K562 (cell line): ENCODE data around the gene GRIK2. TPM values are rescaled to one million over a fixed set of nuclear protein-coding genes. Genes with fewer than 3 reads are reported as not detected.

Experiments
- ATAC-seq: fragments of 200-7000 bp; cut with Tn5 transposase; 3 replicates; pipeline ENCODE4 v1.9.1; 2020; ENCODE audit warnings: moderate library complexity
- BruUV-seq: library from RNA; stranded (reverse); fragments of 400-500 nt; replicated peaks from 2 replicates; lab custom pipeline; 2021; lab: Mats Ljungman, UMichigan
- CTCF ChIA-PET: fragments of 300-600 bp; formaldehyde crosslinking; extraction: SDS; loops from one replicate; lab custom pipeline; 2021; ENCODE audit warnings: low intra/inter-chr PET ratio; lab: Yijun Ruan, JAX
- POLR2A ChIA-PET: fragments of 300-600, 350-650 bp; sonication (Branson Sonifier 250); formaldehyde crosslinking; extraction: SDS; loops from one replicate; lab custom pipeline; 2021; ENCODE audit warnings: antibody characterized with exemption, inconsistent platforms; lab: Yijun Ruan, JAX
- DNase-seq, 4 experiments: peaks; one replicate each; pipeline versions ENCODE4 v3.0.0 to v3.0.0-alpha.2; 2011 to 2018; ENCODE audit warnings: low spot score in 3 of 4, mixed read lengths in 3 of 4; ENCODE audit errors: extremely low read depth in 1 of 4
- FAIRE-seq: peaks from 2 replicates; lab custom pipeline; 2011; peaks lifted over from hg19 to GRCh38; lab: Jason Lieb, UNC
- H2AFZ ChIP-seq: 2 replicates; pipeline ENCODE4 v1.6.0; 2011; ENCODE audit warnings: low read depth, low read length, control low read depth, inconsistent platforms
- H3K27ac ChIP-seq: fragments of 200-600 bp; 3 replicates; pipeline ENCODE4 v1.8.0; 2011; ENCODE audit warnings: low read depth, mild to moderate bottlenecking, control low read depth, inconsistent platforms, low read length, moderate library complexity, mixed read lengths; ENCODE audit errors: extremely low read depth
- H3K27me3 ChIP-seq, 2 experiments: fragments of 300-600 bp in 1 of 2; 2 replicates in 1 of 2; 3 replicates in 1 of 2; pipeline versions ENCODE4 v1.6.0 to v1.8.0; 2011; ENCODE audit warnings: inconsistent platforms in 2 of 2, low read length in 2 of 2, mild to moderate bottlenecking in 1 of 2, mixed read lengths in 1 of 2, moderate library complexity in 1 of 2; ENCODE audit not compliant: control insufficient read depth in 2 of 2, insufficient read depth in 2 of 2
- H3K36me3 ChIP-seq: fragments of 300-600 bp; 3 replicates; pipeline ENCODE4 v1.8.0; 2011; ENCODE audit warnings: mild to moderate bottlenecking, low read length, inconsistent platforms; ENCODE audit not compliant: control insufficient read depth, insufficient read depth
- H3K4me1 ChIP-seq, 2 experiments: fragments of 200-600 bp in 1 of 2; replicated peaks in 1 of 2; 2 replicates in 1 of 2; 3 replicates in 1 of 2; pipeline versions ENCODE4 v1.5.1 to v1.8.0; 2011; ENCODE audit warnings: inconsistent platforms in 2 of 2, low read length in 2 of 2, mild to moderate bottlenecking in 1 of 2, mixed read lengths in 1 of 2, moderate library complexity in 1 of 2; ENCODE audit not compliant: control insufficient read depth in 2 of 2, insufficient read depth in 2 of 2
- H3K4me2 ChIP-seq: 2 replicates; pipeline ENCODE4 v1.6.1; 2011; ENCODE audit warnings: low read length, control low read depth, inconsistent platforms, mixed read lengths; ENCODE audit not compliant: insufficient read depth
- H3K4me3 ChIP-seq: fragments of 200-600 bp; sonication (generic), shearing (Covaris generic); 2 replicates; pipeline ENCODE4 v1.5.1; 2016; ENCODE audit warnings: control low read depth, inconsistent platforms
- H3K79me2 ChIP-seq: fragments of 200-600 bp; 3 replicates; pipeline ENCODE4 v1.8.0; 2011; ENCODE audit warnings: low read length, inconsistent platforms; ENCODE audit not compliant: control insufficient read depth, insufficient read depth
- H3K9ac ChIP-seq, 2 experiments: 2 replicates each; pipeline versions ENCODE4 v1.6.0 to v1.6.1; 2011; ENCODE audit warnings: low read depth in 2 of 2, low read length in 2 of 2, control low read depth in 1 of 2, inconsistent platforms in 1 of 2, mild to moderate bottlenecking in 1 of 2, mixed read lengths in 1 of 2; ENCODE audit not compliant: insufficient read depth in 1 of 2
- H3K9me1 ChIP-seq: one replicate; pipeline ENCODE4 v1.6.0; 2011; ENCODE audit warnings: inconsistent platforms, mild to moderate bottlenecking, low read length, moderate library complexity; ENCODE audit not compliant: control insufficient read depth, insufficient read depth
- H3K9me3 ChIP-seq: replicated peaks from 2 replicates; pipeline ENCODE4 v1.5.1; 2011; ENCODE audit warnings: low read depth, low read length, inconsistent platforms; ENCODE audit not compliant: control insufficient read depth, insufficient read depth
- H4K20me1 ChIP-seq: replicated peaks from 2 replicates; pipeline ENCODE4 v1.6.1; 2011; ENCODE audit warnings: low read length, inconsistent platforms, mixed read lengths; ENCODE audit not compliant: control insufficient read depth, insufficient read depth
- CUX1 ChIP-seq: fragments of 200-800 bp; sonication (Bioruptor generic); IDR thresholded peaks from 2 replicates; pipeline ENCODE4 v1.6.1; 2016; ENCODE audit warnings: missing genetic modification characterization, missing compliant biosample characterization
- ESRRB ChIP-seq: fragments of 250-450 bp; sonication (Bioruptor Pico); IDR thresholded peaks from 2 replicates; pipeline ENCODE4 v1.5.0; 2020; ENCODE audit warnings: mild to moderate bottlenecking, moderate library complexity, borderline replicate concordance
- GATAD2A ChIP-seq: fragments of 450-650 bp; IDR thresholded peaks from 2 replicates; pipeline ENCODE4 v1.6.1; 2017
- HIVEP1 ChIP-seq: fragments of 250-450 bp; sonication (Bioruptor Pico); IDR thresholded peaks from 2 replicates; pipeline ENCODE4 v1.4.0; 2020; ENCODE audit warnings: mild to moderate bottlenecking
- HOMEZ ChIP-seq: fragments of 250-450 bp; sonication (Bioruptor Pico); IDR thresholded peaks from 2 replicates; pipeline ENCODE4 v1.4.0; 2020; ENCODE audit warnings: mild to moderate bottlenecking, moderate library complexity
- IFI16 ChIP-seq: fragments of 250-450 bp; sonication (Bioruptor Pico); IDR thresholded peaks from 2 replicates; pipeline ENCODE4 v2.1.2; 2022; ENCODE audit warnings: mild to moderate bottlenecking, inconsistent platforms
- IRF9 ChIP-seq: fragments of 450-650 bp; IDR thresholded peaks from 2 replicates; pipeline ENCODE4 v1.6.1; 2016; ENCODE audit warnings: missing biosample characterization, missing genetic modification characterization
- PCBP1 ChIP-seq: fragments of 200-400 bp; formaldehyde crosslinking; IDR thresholded peaks from 2 replicates; pipeline ENCODE4 v1.6.1; 2018; ENCODE audit warnings: mild to moderate bottlenecking, low read depth, low read length; ENCODE audit not compliant: poor library complexity, severe bottlenecking
- SIRT6 ChIP-seq: IDR thresholded peaks from one replicate; pipeline ENCODE4 v1.6.1; 2012; ENCODE audit warnings: low read depth, mild to moderate bottlenecking, control low read depth, inconsistent platforms, low read length, moderate library complexity
- TAF9B ChIP-seq: fragments of 450-650 bp; IDR thresholded peaks from 2 replicates; pipeline ENCODE4 v1.6.1; 2018; ENCODE audit warnings: mild to moderate bottlenecking; ENCODE audit not compliant: partially characterized antibody
- TCFL5 ChIP-seq: fragments of 250-450 bp; sonication (Bioruptor Pico); conservative IDR thresholded peaks from 2 replicates; pipeline ENCODE4 v1.6.1; 2021; ENCODE audit warnings: mild to moderate bottlenecking, moderate library complexity, matching md5 sums
- TGIF2 ChIP-seq: sonication (generic); formaldehyde crosslinking; IDR thresholded peaks from 2 replicates; pipeline ENCODE4 v1.8.1; 2022; ENCODE audit warnings: mild to moderate bottlenecking, missing genetic modification reagents, moderate library complexity
- XRCC5 ChIP-seq: fragments of 200-400 bp; formaldehyde crosslinking; IDR thresholded peaks from 2 replicates; pipeline ENCODE4 v1.6.1; 2017; ENCODE audit warnings: low read depth, mild to moderate bottlenecking, low read length
- ZNF561 ChIP-seq: fragments of 450-650 bp; formaldehyde crosslinking; conservative IDR thresholded peaks from 2 replicates; pipeline ENCODE4 v1.4.0; 2020; ENCODE audit warnings: mild to moderate bottlenecking, moderate library complexity
- ZNF589 ChIP-seq: fragments of 200-800 bp; sonication (Bioruptor generic); IDR thresholded peaks from 2 replicates; pipeline ENCODE4 v1.6.1; 2016; ENCODE audit warnings: low read depth, missing genetic modification characterization, missing compliant biosample characterization
- ZNF766 ChIP-seq: fragments of 200-800 bp; sonication (Bioruptor generic); conservative IDR thresholded peaks from 2 replicates; pipeline ENCODE4 v1.6.1; 2016; ENCODE audit warnings: missing genetic modification characterization, missing compliant biosample characterization
- WGBS: fragments of 100-300 bp; shearing (Covaris generic); methylation state at CpG from one replicate; pipeline ENCODE4 v1.1.6; 2016; ENCODE audit warnings: low coverage, mixed read lengths; ENCODE audit not compliant: insufficient coverage; ENCODE audit errors: missing lambda C conversion rate; 5-methylcytosine and 5-hydroxymethylcytosine counted together
- in situ Hi-C: fragments of 300-500 bp; cut with MboI; formaldehyde crosslinking; loops from 4 replicates; pipeline ENCODE4 v1.15.0; 2018; ENCODE audit warnings: inconsistent platforms, mixed read lengths
- intact Hi-C: fragments of 100-400 bp; cut with micrococcal nuclease; formaldehyde crosslinking; loops from 2 replicates; pipeline ENCODE4 v1.14.2; 2022
- polyA plus RNA-seq, 8 experiments: library from polyadenylated mRNA; depleted of rRNA in 4 of 8; stranded (reverse) in 5 of 8; unstranded in 3 of 8; fragments of >200 nt; fragmentation: Nextera tagmentation in 2 of 8; fragmentation: Illumina TruSeq in 1 of 8; extraction: Ambion mirVana in 2 of 8; extraction: Trizol in 1 of 8; gene quantifications; 2 replicates each; pipeline versions ENCODE4 v1.2.1 to v1.2.3, GENCODE V29; 2011 to 2014; ENCODE audit warnings: inconsistent platforms in 1 of 8, missing spikeins in 1 of 8
- total RNA-seq, 7 experiments: library from RNA; depleted of rRNA in 6 of 7; stranded (reverse); fragments of >200 nt in 6 of 7; fragmentation: Illumina TruSeq in 2 of 7; extraction: Trizol in 2 of 7; gene quantifications; 2 replicates each; pipeline versions ENCODE4 v1.2.1 to v1.2.3, GENCODE V29; 2011 to 2021; ENCODE audit warnings: low replicate concordance in 1 of 7

GRIK2 gene
- total and polyA plus RNA-seq, 9 of the 15 experiments (the other 6 are each of a cell fraction or from before 2014, with no cell fraction given) = not detected

GRCh38 chr6:101682937-101683336, 289.4 kb downstream of the GRIK2 start:
- no peaks in the 10 kb centered on the region for H3K27me3 ChIP-seq
- DNase-seq (no peak), FAIRE-seq (no peak), ATAC-seq (no peak)
- no peaks in the 10 kb centered on the region for H3K36me3 ChIP-seq
- H3K4me3 ChIP-seq = no peak overlapping the region
- ChIA-PET CTCF (no interaction called here), POLR2A (no interaction called here)
- no peaks in the 10 kb centered on the region for H3K79me2 ChIP-seq
- H3K4me1 ChIP-seq = no peaks in the 10 kb centered on the region
- no peak overlapping the region for H3K9ac ChIP-seq
- no peaks in the 10 kb centered on the region for H4K20me1 ChIP-seq
- TF ChIP-seq PCBP1 = no peak
- TF ChIP-seq HIVEP1 (CRISPR knock-in tag) = no peak
- no peak for TF ChIP-seq IFI16 (CRISPR knock-in tag)
- TF ChIP-seq ZNF766 = no peak
- TF ChIP-seq ESRRB = no peak
- no peak for TF ChIP-seq TAF9B
- TF ChIP-seq ZNF589 (CRISPR knock-in tag) = no peak
- no peak for TF ChIP-seq TCFL5 (CRISPR knock-in tag)
- TF ChIP-seq HOMEZ (CRISPR knock-in tag) = no peak
- TF ChIP-seq IRF9 (tag) = no peak
- no peak for TF ChIP-seq XRCC5
- no peak for TF ChIP-seq SIRT6
- no peak for TF ChIP-seq GATAD2A
- TF ChIP-seq ZNF561 (CRISPR knock-in tag) = no peak
- no peak for TF ChIP-seq CUX1 (CRISPR knock-in tag)
- TF ChIP-seq TGIF2 (CRISPR knock-in tag) = no peak
- BruUV-seq = no TSS peak
- H2AFZ ChIP-seq = no peak overlapping the region
- H3K9me3 ChIP-seq = no peaks in the 10 kb centered on the region
- no peak overlapping the region for H3K4me2 ChIP-seq
- intact Hi-C loops (no loop called here), in situ Hi-C loops (no loop called here)
- no peaks in the 10 kb centered on the region for H3K9me1 ChIP-seq
- H3K27ac ChIP-seq = no peak overlapping the region
- whole genome bisulfite sequencing = 0% methylated on average over 5 of the region's 5 CpGs
